HepG2 (cell line): ENCODE measurements around the gene SLC25A15.

ENCODE experiments used
- CTCF ChIP-seq: sonication (generic); formaldehyde crosslinking; IDR thresholded peaks from 2 replicates; pipeline ENCODE4 v1.5.0; 2020; ENCODE audit warnings: mild to moderate bottlenecking, missing genetic modification reagents, moderate library complexity
- EZH2 ChIP-seq: conservative IDR thresholded peaks from 2 replicates; pipeline ENCODE4 v1.6.1; 2012; ENCODE audit warnings: mild to moderate bottlenecking, low read depth, low read length, moderate library complexity
- TAF15 ChIP-seq: fragments of 200-400 bp; formaldehyde crosslinking; IDR thresholded peaks from one replicate; pipeline ENCODE4 v1.6.1; 2018; ENCODE audit warnings: mild to moderate bottlenecking, low read depth, low read length; ENCODE audit not compliant: poor library complexity, severe bottlenecking
- ZBTB33 ChIP-seq: sonication (generic); formaldehyde crosslinking; IDR thresholded peaks from 2 replicates; pipeline ENCODE4 v1.4.0; 2020; ENCODE audit warnings: missing genetic modification reagents
- ZNF124 ChIP-seq: sonication (generic); formaldehyde crosslinking; IDR thresholded peaks from 2 replicates; pipeline ENCODE4 v1.4.0; 2020; ENCODE audit warnings: missing genetic modification reagents

GRCh38 chr13:40787062-40787461 lies 2.3 kb upstream of the SLC25A15 start:
- TF ChIP-seq EZH2, result no peak
- no peak for TF ChIP-seq ZBTB33 (CRISPR knock-in tag)
- TF ChIP-seq CTCF (CRISPR knock-in tag), result no peak
- no peak for TF ChIP-seq TAF15
- TF ChIP-seq ZNF124, result no peak
